ENCODE data around the gene MOGAT1.
"Not testable (repeated sequence)": the region's sequence is repeated elsewhere in the genome, so short reads cannot be mapped to it uniquely, and the experiment has no call there.

MOGAT1 gene

GRCh38 chr2:222710736-222711135 is 39.3 kb downstream of the MOGAT1 start:
- no peak for DNase-seq (ENCODE audit: low spot score)
- no peak for TF ChIP-seq CTCF (IDR thresholded peaks at IDR 0.05; ENCODE audit: extremely low read depth, missing control alignments)

GRCh38 chr2:222711315-222711940 is 40.0 kb downstream of the MOGAT1 start:
- DNase-seq (ENCODE audit: low spot score): no peak
- TF ChIP-seq CTCF (IDR thresholded peaks at IDR 0.05; ENCODE audit: extremely low read depth, missing control alignments): no peak

GRCh38 chr2:222713002-222713401 is 41.5 kb downstream of the MOGAT1 start:
- TF ChIP-seq CTCF (IDR thresholded peaks at IDR 0.05; ENCODE audit: extremely low read depth, missing control alignments): no peak
- no peak for DNase-seq (ENCODE audit: low spot score)

- no peak for DNase-seq (ENCODE audit: low spot score)
- no peak for TF ChIP-seq CTCF (IDR thresholded peaks at IDR 0.05; ENCODE audit: extremely low read depth, missing control alignments)
These were observed 43.1 kb downstream of the MOGAT1 start for GRCh38 chr2:222714361-222715241.

- TF ChIP-seq CTCF (IDR thresholded peaks at IDR 0.05; ENCODE audit: extremely low read depth, missing control alignments): no peak
- peak; percentile 41 for DNase-seq (ENCODE audit: low spot score)
These were observed 44.3 kb downstream of the MOGAT1 start for GRCh38 chr2:222715742-222716141.

- DNase-seq (ENCODE audit: low spot score): not testable (repeated sequence)
These were observed 48.3 kb downstream of the MOGAT1 start for GRCh38 chr2:222719787-222720186.

- DNase-seq (ENCODE audit: low spot score): not testable (repeated sequence)
These were observed 50.1 kb downstream of the MOGAT1 start for GRCh38 chr2:222721597-222721996.

GRCh38 chr2:222722327-222722946 is 51.0 kb downstream of the MOGAT1 start:
- peak; percentile 58 for DNase-seq (ENCODE audit: low spot score)
- no peak for TF ChIP-seq CTCF (IDR thresholded peaks at IDR 0.05; ENCODE audit: extremely low read depth, missing control alignments)
